DMS114 treated with DMSO at 0.1 percent for 48 hours (cell line): ENCODE data around the gene LRSAM1.

Experiments
- DNase-seq: peaks from one replicate; lab custom pipeline; 2025; ENCODE audit not compliant: unreplicated experiment; lab: John Stamatoyannopoulos, UW

LRSAM1 gene

DNA sequence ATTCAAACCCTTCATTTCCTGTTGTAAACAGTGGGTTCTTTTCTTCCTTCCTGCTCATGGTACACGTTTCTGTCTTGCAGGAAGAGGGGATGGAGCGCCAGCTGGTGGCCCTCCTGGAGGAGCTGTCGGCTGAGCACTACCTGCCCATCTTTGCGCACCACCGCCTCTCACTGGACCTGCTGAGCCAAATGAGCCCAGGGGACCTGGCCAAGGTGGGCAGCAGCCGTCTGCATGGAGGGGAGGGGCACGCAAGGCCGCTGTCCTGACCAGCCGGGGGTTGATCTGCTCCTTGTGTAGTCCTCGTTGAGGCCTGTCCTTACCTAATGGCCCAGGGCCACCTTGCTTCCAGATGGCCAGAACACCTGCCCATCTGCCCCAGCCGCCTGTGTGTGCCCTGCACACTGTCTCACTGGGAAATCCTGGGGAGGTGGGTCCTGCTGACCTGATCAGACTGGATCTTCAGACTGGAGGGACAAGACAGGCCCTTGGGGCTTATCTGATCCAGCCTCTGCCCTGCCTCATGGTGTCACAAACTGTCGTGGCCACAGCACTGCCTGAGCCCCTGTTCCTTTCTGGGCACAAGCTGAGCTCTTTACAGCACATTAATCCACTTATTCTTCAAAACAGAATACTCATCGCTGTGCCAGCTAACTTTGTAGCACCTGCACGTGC is 44.7 kb downstream of the LRSAM1 start:
- no peak for DNase-seq

DNA sequence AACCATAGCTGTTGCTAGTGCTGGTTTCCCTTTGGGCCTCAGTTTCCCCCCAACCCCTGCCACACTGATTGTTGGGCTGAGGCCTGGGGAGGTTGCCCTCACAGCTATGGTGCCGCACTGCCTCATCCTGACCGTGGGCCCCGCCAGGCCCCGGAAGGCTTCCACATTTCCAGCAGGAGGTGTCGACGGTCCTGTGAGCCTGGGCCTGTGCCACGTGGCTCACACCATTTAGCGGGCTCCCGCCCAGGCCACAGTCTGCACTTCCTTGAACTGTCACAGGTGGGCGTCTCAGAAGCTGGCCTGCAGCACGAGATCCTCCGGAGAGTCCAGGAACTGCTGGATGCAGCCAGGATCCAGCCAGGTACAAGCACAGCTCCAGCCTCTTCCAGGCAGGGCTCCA is 45.7 kb downstream of the LRSAM1 start:
- DNase-seq: no peak

DNA sequence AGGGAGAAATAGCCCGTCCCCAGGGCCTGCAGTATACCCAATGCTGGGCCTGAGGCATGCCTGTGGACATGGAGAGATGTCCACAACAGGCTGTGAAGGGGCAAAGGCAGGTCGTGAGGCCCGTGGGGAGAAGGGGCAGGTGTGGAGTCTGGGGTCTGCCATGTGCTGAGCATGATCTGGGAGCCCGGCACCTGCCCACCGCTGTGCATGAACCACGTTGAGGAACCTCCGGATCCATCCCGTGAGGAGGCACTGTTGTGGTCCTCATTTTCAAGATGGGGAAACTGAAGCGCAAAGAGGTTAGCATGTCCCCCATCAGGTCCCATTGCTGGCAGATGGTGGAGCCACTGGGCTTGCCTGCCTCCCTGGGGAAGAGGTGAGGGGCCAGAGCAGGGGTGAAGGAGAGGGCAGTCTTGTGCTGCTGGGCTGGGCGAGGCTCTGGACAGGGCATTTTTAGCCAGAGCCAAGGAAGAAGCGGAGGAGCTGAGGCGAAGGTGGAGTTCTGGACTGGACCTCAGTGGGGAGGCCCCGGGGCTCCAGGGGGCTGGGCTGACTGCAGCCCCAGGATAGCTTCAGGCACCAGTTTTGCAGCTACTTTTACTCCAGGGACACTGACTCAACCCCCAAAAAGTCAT is 46.5 kb downstream of the LRSAM1 start:
- no peak for DNase-seq

DNA sequence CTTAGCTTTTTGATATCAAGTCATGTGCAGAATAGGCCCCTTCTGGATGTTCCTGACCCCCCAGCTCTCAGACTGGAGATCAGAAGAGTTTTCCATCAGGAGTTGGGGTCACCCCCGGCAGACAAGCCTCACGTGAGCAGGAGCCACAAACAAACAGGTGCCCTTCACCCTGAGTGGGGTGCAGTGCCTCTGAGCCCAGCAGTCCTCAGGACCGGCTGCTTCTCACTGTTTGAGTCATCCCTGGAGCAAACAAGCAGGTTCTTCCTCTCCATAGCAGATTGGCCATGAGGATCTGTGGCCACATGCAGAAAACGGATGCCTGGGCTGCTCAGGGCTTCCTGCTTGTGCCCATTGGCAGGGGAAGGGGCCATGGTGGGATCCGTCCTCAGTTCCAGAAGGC is 47.0 kb downstream of the LRSAM1 start:
- DNase-seq: no peak

DNA sequence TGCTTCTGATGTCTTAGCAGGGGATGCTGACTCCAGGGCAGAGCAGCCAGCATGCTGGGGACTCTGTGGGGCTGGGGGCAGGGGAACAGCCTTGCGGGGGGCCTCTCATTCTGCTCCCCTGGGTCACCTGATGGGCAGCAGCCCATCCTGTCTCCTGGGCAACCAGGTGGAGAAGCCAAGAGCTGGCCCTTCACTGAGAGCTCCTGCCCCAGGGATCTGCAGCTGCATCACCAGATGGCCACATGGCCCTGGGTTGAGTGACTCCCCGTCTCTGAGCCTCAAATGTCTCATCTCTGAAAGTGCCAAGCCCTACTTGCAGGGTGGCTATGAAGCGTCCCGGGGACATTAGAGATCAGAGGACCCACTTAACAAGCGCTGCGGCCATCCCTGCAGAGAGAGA is 49.1 kb downstream of the LRSAM1 start:
- DNase-seq: no peak

DNA sequence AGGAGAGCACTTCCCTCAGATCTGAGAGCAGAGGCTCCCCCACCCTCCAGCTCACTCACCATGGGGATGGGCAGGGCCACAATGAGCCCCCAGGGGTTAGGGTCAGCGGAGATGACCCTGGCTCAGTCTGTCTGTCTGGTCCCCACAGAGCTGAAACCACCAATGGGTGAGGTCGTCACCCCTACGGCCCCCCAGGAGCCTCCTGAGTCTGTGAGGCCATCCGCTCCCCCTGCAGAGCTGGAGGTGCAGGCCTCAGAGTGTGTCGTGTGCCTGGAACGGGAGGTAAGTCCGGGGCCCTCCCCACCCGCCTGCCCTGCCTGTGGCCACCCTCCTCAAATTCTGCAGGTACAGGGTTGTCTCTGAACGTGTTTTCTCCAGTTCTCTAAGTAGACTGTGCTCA is 49.6 kb downstream of the LRSAM1 start:
- no peak for DNase-seq

DNA sequence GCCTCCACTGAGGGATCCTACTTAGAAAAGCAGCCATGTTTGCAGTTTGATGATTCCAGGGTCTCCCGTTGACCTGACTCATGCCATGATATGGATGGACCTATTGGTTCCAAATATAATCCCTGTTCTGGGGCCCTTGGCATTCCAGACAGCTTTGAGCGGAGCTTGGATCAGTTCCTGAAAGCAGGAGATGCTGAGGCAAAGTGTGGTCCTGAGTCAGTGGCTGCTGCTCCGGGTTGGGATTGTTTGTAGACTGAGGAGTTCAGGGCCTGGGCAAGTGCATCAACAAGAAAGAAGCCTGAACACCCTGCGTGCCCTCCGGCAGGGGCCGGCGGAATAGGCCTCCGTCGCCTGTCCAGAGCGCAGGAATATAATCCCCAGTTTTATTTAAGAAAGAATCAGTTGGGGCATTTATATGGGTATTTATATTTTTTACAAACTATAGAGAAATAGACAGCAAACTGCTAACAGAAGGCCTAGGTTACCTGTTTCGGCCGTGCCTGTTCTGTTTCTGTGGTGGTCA is 50.6 kb downstream of the LRSAM1 start:
- DNase-seq: no peak

DNA sequence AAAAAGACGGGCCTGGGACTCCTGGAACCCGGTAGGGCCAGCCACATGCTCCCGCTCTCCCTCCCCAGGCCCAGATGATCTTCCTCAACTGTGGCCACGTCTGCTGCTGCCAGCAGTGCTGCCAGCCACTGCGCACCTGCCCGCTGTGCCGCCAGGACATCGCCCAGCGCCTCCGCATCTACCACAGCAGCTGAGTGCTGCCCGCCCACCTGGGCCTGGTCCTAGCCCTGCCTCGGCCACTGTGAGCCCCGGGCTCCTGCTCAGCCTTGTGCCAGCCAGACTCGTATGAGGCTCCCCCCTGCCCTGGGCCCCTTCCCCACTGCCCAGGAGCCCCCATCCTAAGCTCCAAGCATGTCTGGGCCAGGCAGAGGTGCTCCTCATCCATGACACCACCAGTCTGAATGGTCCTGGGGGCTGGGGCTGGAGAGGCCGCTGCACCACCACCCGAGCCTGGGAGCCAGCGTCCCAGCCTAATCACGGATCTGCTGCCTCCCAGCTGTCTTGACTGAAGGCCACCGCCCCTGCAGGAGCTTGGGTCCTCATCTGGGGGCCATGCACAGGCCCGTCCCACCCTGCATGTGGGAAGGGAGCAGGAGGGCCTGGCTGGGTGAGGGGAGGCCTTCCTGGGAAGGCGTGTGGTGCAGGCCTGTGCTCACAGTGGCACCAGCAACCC is 51.5 kb downstream of the LRSAM1 start:
- DNase-seq: no peak

DNA sequence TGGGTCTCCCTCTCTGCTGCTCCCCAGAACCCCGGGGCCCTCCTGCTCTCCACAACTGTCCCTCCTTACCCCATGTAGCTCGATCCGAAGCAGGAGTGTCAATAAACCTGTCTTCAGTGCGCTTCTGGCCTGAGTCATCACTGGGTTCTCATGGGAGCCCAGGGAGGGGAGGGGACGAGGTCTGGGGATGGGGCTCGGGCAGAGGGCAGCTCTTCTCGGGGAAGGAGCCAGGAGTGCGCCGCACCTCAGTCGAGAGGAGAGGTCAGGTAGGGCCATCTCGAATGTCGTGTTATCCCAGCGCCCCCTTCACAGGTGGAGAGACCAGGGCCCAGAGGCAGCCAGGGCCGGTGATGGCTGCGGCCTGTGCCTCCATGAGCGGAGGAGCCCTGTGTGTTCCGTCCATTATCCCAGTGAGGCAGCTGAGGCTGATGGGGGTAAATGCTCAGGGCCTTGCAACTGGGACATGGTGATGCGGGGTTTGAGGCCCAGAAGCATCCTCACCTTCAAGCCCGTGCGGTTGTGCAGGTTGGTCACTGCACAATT is 52.1 kb downstream of the LRSAM1 start:
- DNase-seq: no peak

DNA sequence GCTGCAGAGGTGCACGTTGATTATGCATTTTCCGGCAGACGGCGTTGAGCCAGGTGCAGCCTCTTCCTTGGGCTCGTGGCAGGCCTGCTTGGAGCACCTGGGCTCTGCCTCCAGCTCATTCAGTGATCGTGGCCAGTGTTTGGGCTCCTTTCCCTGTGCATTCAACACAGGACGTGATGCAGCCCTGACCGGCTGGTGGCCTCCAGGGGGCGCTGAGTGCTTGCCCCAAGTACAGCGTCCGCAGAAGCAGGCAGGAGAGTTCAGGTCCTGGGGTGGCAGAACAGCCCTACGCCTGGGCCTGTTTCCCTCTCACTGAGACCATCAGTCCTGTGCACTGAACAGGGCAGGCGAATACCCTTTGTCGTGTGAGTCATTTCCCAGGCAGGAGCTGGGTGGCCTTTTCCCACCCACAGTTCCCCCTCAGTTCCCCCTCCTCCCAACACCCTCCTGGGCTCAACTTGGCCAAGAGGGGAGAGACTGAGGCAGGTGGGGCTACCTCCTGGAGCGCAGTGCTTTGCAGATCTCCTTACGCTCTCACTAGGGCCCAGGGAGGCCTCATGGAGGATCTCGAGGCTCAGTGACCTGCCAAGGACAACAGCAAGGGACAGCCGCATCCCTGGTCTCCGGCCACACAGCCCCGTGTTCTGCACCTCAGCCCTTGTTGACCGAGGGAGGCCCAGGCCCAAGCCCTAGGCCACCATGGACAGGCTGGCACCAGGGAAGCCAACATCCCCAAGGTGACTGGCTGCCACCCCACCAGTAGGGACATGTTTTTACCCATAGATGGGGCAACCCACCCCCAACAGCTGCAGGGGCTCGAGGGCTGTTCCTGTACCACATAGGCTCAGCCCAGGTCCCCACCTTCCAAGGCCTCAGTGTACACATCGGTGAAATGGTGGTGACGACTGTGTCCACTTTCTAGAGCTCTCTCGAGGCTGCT is 52.9 kb downstream of the LRSAM1 start:
- DNase-seq: peak; percentile 45

DNA sequence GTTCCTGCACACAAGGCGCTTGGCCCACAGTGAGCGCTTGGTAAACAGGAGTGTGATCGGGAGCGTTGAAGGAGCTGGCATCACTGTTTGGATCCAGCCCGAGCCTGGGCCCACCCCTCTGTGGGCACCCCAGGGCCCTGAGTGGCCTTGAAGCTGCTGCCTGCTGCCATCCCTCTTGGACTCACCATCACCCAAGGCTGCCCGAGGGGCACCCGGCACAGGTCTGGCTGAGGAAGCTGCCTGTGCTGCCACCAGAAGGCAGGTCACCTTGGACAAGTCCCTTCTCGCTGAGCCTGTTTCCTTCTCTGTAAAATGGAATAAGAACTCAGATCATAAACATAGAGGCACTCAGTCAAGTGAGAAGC is 53.6 kb downstream of the LRSAM1 start:
- DNase-seq: no peak

DNA sequence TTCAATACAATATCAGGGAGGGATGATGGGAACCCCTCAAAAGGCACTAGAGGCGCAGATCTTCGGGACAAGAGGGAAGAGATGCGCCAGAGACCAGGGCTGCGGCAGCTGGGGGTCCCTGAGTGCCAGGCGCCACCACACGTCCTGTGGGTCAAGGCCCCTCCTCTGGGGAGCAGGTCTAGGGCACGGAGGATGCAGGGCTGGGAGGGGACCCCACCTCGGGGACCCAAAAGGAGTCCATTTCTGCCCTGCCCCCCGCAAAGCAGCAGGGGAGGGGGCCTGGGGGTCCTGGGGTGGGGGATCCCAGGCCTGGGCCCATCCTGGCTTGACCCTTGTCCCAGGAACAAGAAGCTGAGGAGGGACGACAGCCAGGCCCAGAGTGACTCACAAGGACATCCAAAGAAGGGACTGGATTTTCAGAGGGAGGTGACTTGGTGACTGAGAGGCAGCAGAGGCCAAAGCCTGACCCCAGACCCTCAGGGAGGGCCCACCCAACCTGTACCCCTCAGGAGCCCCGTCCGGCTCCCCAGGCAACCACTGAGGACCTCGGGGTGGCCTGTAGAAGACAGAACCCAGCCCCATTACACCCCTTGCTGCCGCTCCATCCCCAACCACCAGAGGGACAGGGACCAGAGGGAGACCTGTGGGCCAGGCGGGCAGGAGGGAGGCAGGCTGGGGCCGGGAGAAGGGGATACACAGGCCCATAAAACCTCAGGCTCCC is 54.2 kb downstream of the LRSAM1 start:
- peak; percentile 17 for DNase-seq

DNA sequence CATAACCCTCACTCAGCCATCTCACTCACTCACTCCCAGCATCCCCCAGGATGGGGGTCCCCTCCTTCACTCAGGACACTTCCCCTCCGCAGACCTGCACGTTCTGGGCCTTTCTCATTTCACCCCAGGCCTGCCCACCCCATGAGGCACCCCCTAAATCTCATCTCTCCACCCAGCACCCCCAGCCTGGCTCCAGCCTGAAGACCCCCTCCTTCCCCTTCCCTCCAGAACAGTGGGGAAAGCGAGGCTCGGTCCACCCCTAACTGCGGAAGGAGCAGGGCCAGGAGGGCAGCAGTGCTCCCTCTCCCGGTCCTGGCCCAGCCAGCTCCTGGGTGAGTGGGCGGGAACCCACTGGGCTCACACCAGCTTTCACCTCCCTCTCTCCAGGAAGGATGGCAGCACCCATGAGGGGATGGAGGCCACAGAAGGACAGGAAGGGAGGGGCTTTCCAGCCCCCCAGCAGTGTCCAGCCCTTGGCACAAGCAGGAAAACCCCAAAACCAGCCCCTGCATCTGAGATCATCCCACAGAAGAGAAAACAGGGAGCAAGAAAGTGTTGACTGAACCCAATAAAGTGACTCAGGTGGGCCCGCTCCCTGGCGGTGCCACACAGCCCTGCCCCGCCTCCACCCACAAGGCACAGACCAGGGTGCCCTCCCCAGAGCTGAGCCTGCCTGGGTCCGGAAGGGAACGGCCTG is 55.0 kb downstream of the LRSAM1 start:
- DNase-seq: no peak

DNA sequence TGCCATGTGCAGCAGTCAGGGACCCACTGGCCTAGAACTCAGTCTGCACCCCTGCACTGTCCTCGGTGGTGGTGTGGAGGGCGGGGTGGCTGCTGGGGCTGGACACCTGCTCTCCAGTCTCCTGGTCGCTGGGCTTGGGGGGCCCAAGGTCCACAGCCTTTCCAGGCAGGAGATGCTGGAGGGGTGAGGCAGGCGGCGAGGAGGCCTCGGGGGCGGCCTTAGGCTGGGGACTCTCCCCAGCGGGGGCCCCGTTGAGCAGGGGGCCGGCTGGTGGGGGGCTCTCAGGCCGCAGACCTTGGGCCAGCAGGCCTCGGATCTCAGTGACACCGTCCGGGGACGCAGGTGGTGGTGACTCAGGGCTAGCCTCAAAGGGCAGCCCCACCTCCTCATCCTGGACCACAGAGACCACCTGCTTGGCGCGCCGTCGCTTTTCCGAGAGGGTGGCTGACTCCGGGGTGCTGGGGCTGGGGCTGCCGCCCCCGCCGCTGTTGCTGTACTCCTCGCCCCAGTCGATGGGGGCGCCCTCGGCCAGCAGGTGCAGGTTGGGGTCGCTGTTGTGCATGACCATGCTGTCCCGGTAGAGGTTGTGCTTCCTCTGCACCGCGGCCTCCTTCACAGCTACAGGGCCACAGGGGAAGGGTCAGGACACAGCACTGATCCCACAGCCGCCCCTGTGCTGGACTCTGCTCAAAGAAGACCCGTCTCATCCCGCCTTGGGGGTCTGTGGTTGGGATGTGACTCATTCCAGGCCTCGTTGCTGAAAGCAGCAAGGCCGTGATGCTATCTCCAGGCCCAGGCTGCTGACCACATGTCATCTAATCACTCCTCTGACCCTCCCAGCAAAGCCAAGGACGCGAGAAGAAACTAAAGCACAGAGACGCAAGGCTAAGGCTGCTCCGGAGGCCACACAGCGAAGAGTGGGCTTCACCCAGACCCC is 55.8 kb downstream of the LRSAM1 start:
- no peak for DNase-seq

DNA sequence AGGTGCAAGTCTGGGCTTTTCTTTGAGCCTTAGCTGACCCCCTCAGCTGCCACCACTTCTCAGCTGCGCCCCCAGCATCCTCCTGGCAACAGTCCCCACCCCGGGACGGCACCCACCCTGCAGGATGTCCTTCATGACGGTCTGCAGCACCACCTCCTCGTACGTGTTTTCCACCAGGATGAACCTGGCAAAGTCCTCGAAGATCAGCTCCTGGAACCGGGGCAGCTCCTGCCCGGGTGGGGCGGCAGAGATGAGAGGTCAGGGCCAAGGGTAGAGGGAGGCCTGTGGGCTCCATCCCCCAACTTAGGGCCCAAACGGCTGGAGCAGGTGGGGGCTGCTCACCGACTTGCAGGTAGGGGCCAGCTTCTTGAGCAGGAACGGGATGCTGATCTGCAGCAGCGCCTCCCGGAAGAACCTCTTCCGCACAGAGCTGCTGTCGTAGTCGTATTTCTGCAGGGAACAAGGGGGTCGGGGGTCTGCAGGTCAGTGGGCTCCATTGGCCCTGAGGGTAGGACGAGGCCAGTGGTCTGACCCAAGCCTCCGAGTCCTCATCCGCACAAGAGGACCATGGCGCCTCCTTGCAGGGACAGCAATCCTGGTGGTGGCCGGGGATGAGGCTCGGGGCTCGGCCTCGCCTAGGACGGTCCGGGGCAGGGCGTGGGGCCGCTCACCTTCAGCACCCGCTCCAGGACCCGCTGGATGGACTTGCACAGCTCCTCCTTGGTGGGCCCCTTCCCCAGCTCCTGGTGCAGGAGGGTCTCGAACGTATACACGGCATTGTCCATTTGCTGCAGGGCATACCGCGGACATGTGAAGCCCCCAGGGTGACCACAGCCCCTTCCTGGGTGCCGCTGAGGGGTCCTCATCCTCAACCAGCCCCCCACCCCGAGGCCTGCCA is 56.7 kb downstream of the LRSAM1 start:
- DNase-seq: no peak

DNA sequence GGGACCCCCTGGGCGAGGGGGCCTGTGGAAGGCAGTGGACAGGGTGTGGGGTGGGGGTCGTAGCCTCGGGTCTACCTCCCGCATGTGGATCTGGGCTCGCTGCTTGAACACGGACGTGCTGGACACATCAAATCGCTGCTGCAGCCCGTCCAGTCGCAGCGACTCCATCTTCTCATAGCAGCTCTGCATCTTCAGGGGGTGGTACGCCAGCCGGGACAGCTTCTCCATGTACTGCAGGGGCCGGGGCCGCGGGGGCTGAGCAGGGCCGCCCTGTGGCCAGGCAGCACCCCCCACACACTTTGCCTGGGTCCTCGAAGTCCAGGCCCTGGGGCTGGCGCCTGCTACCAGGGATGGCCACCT is 57.6 kb downstream of the LRSAM1 start:
- no peak for DNase-seq

DNA sequence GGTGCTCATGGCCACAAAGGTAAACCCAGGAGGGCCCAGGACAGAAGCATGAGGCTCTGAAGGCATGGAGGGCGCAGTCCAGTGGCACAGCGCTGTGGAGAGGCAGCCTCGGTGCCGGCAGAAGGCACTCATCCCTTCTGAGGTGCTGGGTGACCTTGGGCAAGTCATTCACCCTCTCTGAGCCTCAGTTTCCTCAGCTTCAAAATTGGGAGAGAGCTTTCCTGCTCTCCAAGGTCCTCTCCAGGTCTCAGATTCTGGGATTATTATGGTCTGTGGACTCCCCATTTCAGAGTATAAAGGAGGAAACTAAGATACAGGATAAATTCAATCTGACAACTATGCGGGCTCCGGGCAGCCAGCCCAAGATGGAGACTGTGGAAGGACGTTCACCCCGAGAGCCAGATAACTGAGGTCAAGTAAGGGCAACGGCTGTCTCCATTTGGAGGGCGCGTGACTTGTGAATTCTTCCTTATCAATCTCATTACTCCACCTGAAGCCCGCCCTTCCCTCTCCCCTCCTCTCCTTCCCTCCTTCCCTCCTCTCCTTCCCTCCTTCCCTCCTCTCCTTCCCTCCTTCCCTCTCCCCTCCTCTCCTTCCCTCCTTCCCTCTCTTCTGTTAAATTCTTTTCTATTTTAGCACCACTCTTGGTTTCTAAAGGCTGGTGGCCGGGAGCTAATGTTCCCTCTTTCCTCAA is 58.1 kb downstream of the LRSAM1 start:
- DNase-seq: no peak
